Measurements from ENCODE around the gene CPA5.

- TF ChIP-seq CTCF (IDR thresholded peaks at IDR 0.05; ENCODE audit: insufficient read depth, low read length): no peak
- TF ChIP-seq POLR2AphosphoS5 (IDR thresholded peaks at IDR 0.05; ENCODE audit: low read depth): no peak
- no peak for TF ChIP-seq REST (IDR thresholded peaks at IDR 0.05; ENCODE audit: insufficient replicate concordance, low read depth)
- no peak for TF ChIP-seq SPI1 (IDR thresholded peaks at IDR 0.05; ENCODE audit: borderline replicate concordance, low read depth)
- no peak for TF ChIP-seq GABPA (IDR thresholded peaks at IDR 0.05; ENCODE audit: low read depth)
Measured at GRCh38 chr7:130342701-130343380, 1.8 kb upstream of the CPA5 start.
